GM11168 (cell line): Measurements from ENCODE around the gene TESK1.

Experiments used
- in situ Hi-C: fragments of 300-500 bp; cut with MboI; formaldehyde crosslinking; loops from one replicate; pipeline ENCODE4 v1.12.0; 2022; ENCODE audit warnings: low sequenced_read_pairs; ENCODE audit not compliant: unreplicated experiment

TESK1 gene

GRCh38 chr9:35604578-35605350, at the start of gene TESK1:
Gene TESK1, plus strand, starts transcription at chr9:35605262. Its CDS starts 358 bp downstream, at chr9:35605620.
- in situ Hi-C loops: no loop called here

GRCh38 chr9:35555881-35556280, 49.2 kb upstream of the TESK1 start:
- in situ Hi-C loops: no loop called here

- in situ Hi-C loops: no loop called here
These were observed 48.3 kb upstream of the TESK1 start for GRCh38 chr9:35556776-35557175.

- in situ Hi-C loops: no loop called here
These were observed 47.7 kb upstream of the TESK1 start for GRCh38 chr9:35557320-35557719.

- in situ Hi-C loops: no loop called here
These were observed 46.9 kb upstream of the TESK1 start for GRCh38 chr9:35558185-35558584.

- in situ Hi-C loops: no loop called here
These were observed 45.1 kb upstream of the TESK1 start for GRCh38 chr9:35559792-35560530.

GRCh38 chr9:35560625-35561337, 44.3 kb upstream of the TESK1 start:
- in situ Hi-C loops: no loop called here

GRCh38 chr9:35561468-35562261, 43.4 kb upstream of the TESK1 start:
- in situ Hi-C loops: no loop called here

- in situ Hi-C loops: no loop called here
These were observed 41.9 kb upstream of the TESK1 start for GRCh38 chr9:35562895-35563780.

- in situ Hi-C loops: no loop called here
These were observed 41.3 kb upstream of the TESK1 start for GRCh38 chr9:35563791-35564197.

GRCh38 chr9:35564658-35565061, 40.4 kb upstream of the TESK1 start:
- in situ Hi-C loops: no loop called here

- in situ Hi-C loops: no loop called here
These were observed 38.6 kb upstream of the TESK1 start for GRCh38 chr9:35566417-35566816.

GRCh38 chr9:35568196-35568595, 36.9 kb upstream of the TESK1 start:
- in situ Hi-C loops: no loop called here

- in situ Hi-C loops: no loop called here
These were observed 35.9 kb upstream of the TESK1 start for GRCh38 chr9:35569206-35569605.

GRCh38 chr9:35570709-35571504, 34.2 kb upstream of the TESK1 start:
- in situ Hi-C loops: no loop called here

- in situ Hi-C loops: no loop called here
These were observed 30.4 kb upstream of the TESK1 start for GRCh38 chr9:35574578-35575122.

- in situ Hi-C loops: no loop called here
These were observed 29.6 kb upstream of the TESK1 start for GRCh38 chr9:35575478-35575877.

- in situ Hi-C loops: no loop called here
These were observed 27.6 kb upstream of the TESK1 start for GRCh38 chr9:35577486-35577885.
